ENCODE data around the gene NR2F2. TPM values are rescaled to one million over a fixed set of nuclear protein-coding genes. Genes with fewer than 3 reads are reported as not detected.

NR2F2 gene
- total RNA-seq, 2 donors from 2014 or later: 31.8 to 49.8 TPM

DNA sequence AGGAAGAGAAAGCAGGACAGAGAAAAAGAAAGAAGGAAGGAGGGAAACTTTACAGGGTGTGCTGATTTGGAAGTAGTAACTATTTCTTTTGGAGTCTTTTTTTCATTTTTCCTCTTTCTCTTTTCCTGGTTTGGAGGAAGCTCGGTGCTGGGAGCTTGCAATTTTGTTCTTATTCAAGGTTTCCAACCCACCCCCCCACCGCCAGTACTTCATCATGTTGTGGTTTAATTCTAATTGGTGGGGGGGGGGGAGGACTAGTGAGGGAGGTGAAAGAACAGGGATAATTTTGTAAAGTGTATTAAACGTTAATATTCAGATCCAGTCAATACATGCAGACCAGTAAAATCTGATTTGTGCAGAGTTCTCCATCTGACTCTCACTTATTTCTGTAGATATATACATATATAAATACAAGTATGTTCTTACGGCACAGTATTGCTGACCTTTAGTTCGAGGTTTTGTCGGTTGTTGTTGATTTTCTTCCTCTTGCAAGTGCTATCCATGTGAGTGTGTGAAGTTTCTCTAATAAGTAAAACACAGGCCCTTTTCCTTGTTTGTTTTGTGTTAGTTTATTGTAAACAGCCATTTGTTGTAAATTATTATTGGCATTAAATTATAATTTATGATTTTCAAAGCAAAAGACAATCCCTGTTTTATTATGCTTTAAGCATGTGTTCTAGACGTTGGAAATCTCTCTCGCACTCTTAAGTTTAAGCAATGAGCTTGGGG is 9.3 kb downstream of the NR2F2 start:
- no peak for DNase-seq (ENCODE audit: low spot score)
- H3K27me3 ChIP-seq (replicated peaks; ENCODE audit: insufficient read depth): no peaks in the 10 kb centered on the region
- TF ChIP-seq, protein P1, sequence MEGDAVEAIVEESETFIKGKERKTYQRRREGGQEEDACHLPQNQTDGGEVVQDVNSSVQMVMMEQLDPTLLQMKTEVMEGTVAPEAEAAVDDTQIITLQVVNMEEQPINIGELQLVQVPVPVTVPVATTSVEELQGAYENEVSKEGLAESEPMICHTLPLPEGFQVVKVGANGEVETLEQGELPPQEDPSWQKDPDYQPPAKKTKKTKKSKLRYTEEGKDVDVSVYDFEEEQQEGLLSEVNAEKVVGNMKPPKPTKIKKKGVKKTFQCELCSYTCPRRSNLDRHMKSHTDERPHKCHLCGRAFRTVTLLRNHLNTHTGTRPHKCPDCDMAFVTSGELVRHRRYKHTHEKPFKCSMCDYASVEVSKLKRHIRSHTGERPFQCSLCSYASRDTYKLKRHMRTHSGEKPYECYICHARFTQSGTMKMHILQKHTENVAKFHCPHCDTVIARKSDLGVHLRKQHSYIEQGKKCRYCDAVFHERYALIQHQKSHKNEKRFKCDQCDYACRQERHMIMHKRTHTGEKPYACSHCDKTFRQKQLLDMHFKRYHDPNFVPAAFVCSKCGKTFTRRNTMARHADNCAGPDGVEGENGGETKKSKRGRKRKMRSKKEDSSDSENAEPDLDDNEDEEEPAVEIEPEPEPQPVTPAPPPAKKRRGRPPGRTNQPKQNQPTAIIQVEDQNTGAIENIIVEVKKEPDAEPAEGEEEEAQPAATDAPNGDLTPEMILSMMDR (IDR thresholded peaks at IDR 0.05): no peak
- peaks cover 0 to 30% of the 10 kb centered on the region in 2 donors for H3K4me1 ChIP-seq (ENCODE audit: control insufficient read depth in 1 of 2, low read depth in 2 of 2)
- no peak for ATAC-seq (ENCODE audit: insufficient number of reproducible peaks, low FRiP score, low read depth)
- H3K27ac ChIP-seq: peak overlapping the region; percentile 94 to 95
- no peaks in the 10 kb centered on the region for H3K9me3 ChIP-seq
- H3K4me3 ChIP-seq: peak overlapping the region; percentile 74
- no peaks in the 10 kb centered on the region for H3K36me3 ChIP-seq

DNA sequence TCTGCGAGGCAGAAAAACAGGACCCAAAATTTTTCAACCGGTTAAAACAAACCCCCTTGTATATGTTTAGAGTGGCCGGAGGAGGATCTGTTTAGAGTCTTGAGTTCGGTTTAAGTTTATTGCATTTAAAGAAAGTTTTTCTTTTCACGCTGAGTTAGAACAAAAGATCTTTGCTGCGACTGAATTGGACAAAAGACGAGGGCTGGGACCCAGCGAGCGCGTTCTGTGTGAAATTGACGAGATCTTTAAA is 9.8 kb downstream of the NR2F2 start:
- Histone ChIP-seq H3K36me3 (no peaks in the 10 kb centered on the region), H3K9me3 (no peaks in the 10 kb centered on the region), H3K4me3 (peak overlapping the region; percentile 74), H3K27ac (peak overlapping the region; percentile 94 to 95), H3K4me1 (ENCODE audit: control insufficient read depth in 1 of 2, low read depth in 2 of 2) (peaks cover 0 to 33% of the 10 kb centered on the region in 2 donors), H3K27me3 (replicated peaks; ENCODE audit: insufficient read depth) (no peaks in the 10 kb centered on the region)
- no peak for ATAC-seq (ENCODE audit: insufficient number of reproducible peaks, low FRiP score, low read depth)
- TF ChIP-seq, protein P1 (IDR thresholded peaks at IDR 0.05): no peak
- no peak for DNase-seq (ENCODE audit: low spot score)

DNA sequence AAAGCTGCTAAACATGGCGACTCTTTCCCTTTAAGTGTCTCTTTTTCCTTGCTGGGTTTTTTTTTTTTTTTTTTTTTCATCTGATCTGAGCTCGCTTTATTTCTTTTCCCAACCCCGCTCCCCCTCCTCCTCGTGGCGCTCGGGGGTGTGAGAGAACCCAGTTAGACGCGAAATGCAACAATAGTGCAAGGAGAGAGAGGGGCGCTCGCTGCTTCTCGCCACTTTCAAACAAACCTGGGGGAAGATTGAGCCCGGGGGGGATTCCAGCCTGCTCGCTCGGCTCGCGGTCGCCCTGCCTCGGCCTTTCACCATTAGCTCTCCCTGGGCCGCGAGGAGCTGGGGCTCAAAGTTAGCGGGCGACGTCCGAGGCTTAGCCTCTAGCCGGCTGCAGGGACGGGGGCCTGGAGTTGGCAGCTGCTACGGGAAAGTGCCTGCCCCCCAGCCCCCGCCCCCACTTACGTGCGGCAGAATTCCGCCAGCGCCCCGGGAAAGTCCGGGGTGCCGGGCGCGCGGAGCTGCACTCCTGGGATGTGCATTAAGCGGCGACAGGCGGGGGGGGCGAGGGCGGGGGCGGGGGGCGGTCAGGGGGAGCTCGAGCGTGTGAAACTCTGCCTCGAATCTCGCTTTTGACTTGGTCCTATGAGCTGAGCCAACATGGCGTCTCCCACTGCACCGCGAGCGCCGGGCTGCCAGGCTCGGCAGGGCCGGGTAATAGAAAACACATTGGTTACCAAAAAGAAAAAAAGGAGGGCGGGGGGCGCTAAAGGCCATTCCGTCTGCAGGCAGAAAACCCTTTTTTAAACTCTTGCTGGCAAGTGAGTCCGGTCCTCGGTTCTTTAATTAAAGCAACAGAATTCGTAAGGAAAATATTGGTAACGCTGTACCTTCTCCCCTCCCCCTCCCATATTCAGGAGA is 10.4 kb downstream of the NR2F2 start:
- no peak for DNase-seq (ENCODE audit: low spot score)
- TF ChIP-seq, protein P1 (IDR thresholded peaks at IDR 0.05): no peak

DNA sequence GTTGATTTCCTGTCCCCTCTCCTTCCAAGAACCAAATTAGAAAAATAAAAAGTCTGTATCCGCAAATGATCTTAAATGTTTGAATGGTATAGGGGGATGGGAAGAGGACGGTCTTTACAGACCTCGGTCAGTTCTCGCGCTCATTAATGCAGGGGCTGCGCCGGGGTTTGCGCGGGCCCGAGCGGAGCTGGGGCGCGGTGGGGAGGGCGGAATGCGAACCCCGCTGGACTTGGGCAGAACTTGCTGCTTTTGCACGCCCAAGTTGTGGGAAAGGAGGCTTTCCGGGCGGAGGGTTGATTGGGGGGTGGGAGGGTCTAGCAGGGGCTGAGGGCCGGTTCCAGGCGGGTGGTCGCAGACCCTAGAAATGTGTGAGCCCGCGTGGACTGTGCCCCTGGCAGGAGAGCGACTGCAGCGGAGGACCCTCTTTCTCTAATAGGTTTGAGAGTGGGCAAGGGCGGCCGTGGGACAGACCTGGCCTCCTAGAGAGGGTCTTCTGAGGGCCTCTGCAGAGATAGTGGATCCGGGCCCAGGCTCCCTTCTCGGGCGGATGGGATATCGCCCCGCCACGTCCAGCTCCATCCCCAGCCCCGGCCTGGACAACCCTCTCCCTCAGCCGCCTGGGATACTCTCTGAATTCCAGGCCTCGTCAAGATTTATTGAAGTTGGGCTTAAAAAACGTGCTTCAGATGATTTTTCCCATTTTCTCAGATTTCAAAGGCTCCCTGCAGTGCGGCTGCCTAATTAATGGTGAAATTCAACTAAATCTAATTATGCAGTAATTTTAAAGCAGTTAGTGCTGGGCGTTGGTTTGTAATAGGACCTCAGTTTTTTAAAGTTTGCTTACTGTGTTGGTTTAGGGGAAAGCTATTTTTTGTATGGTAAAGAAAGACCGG is 11.3 kb downstream of the NR2F2 start:
- TF ChIP-seq, protein P1 (IDR thresholded peaks at IDR 0.05): no peak
- ATAC-seq (ENCODE audit: insufficient number of reproducible peaks, low FRiP score, low read depth) (no peak), DNase-seq (ENCODE audit: low spot score) (no peak)
- peak overlapping the region; percentile 65 to 95 for H3K27ac ChIP-seq
- H3K4me1 ChIP-seq (ENCODE audit: control insufficient read depth in 1 of 2, low read depth in 2 of 2): peaks cover 0 to 39% of the 10 kb centered on the region in 2 donors
- H3K4me3 ChIP-seq: peak overlapping the region; percentile 74
- H3K27me3 ChIP-seq (replicated peaks; ENCODE audit: insufficient read depth): no peaks in the 10 kb centered on the region
- H3K9me3 ChIP-seq: no peaks in the 10 kb centered on the region
- H3K36me3 ChIP-seq: no peaks in the 10 kb centered on the region

More for the DNA sequence above, 10.4 kb downstream of the NR2F2 start:
- ATAC-seq (ENCODE audit: insufficient number of reproducible peaks, low FRiP score, low read depth): no peak
- peak overlapping the region; percentile 94 to 95 for H3K27ac ChIP-seq
- no peaks in the 10 kb centered on the region for H3K9me3 ChIP-seq
- peaks cover 0 to 34% of the 10 kb centered on the region in 2 donors for H3K4me1 ChIP-seq (ENCODE audit: control insufficient read depth in 1 of 2, low read depth in 2 of 2)
- H3K36me3 ChIP-seq: no peaks in the 10 kb centered on the region
- H3K27me3 ChIP-seq (replicated peaks; ENCODE audit: insufficient read depth): no peaks in the 10 kb centered on the region
- H3K4me3 ChIP-seq: peak overlapping the region; percentile 74

Data from thoracic aorta (tissue), 2 donors.